Upper lobe of left lung (tissue), 6 donors: Measurements from ENCODE around the gene IFITM2. TPM values are rescaled to one million over a fixed set of nuclear protein-coding genes. Genes with fewer than 3 reads are reported as not detected.

Experiments used
- ATAC-seq, 2 donors: fragments of 200-7000 bp; cut with Tn5 transposase; one replicate each; pipeline ENCODE4 v1.9.1; 2022; ENCODE audit warnings: mild to moderate bottlenecking in 2 of 2, moderate library complexity in 2 of 2; ENCODE audit not compliant: low FRiP score in 2 of 2
- DNase-seq, 2 donors: peaks; one replicate each; pipeline ENCODE4 v3.0.0-alpha.2; 2019 to 2020
- H3K27ac ChIP-seq, 4 donors: fragments of 200-600 bp; sonication (generic); one replicate each; pipeline ENCODE4 v1.5.1; 2016 to 2019
- H3K27me3 ChIP-seq, 4 donors: fragments of 200-600 bp; sonication (generic); one replicate each; pipeline ENCODE4 v1.5.1; 2017 to 2019
- H3K36me3 ChIP-seq, 4 donors: fragments of 200-600 bp; sonication (generic); one replicate each; pipeline ENCODE4 v1.5.1; 2016 to 2019
- H3K4me1 ChIP-seq, 4 donors: fragments of 200-600 bp; sonication (generic); one replicate each; pipeline ENCODE4 v1.5.1; 2018 to 2019
- H3K4me3 ChIP-seq, 4 donors: fragments of 200-600 bp; sonication (generic); one replicate each; pipeline ENCODE4 v1.5.1; 2017 to 2019; ENCODE audit warnings: mild to moderate bottlenecking in 2 of 4, moderate library complexity in 1 of 4
- H3K9me3 ChIP-seq, 4 donors: fragments of 200-600 bp; sonication (generic); one replicate each; pipeline ENCODE4 v1.5.1; 2018 to 2019
- CTCF ChIP-seq, 6 experiments: fragments of 450-650 bp in 4 of 6; fragments of 200-600 bp in 2 of 6; sonication (generic) in 2 of 6; IDR thresholded peaks; one replicate each; pipeline ENCODE4 v1.5.1; 2016 to 2019; ENCODE audit warnings: antibody characterized with exemption in 6 of 6
- EP300 ChIP-seq, 4 donors: sonication (generic); formaldehyde crosslinking; IDR thresholded peaks; one replicate each; pipeline ENCODE4 v1.5.1; 2017; ENCODE audit warnings: antibody characterized with exemption in 4 of 4, control low read depth in 2 of 4
- POLR2A ChIP-seq, 4 donors: fragments of 450-650 bp; IDR thresholded peaks; one replicate each; pipeline ENCODE4 v1.5.1; 2016 to 2017; ENCODE audit warnings: antibody characterized with exemption in 4 of 4, mild to moderate bottlenecking in 2 of 4
- POLR2AphosphoS5 ChIP-seq, 2 donors: sonication (generic); formaldehyde crosslinking; IDR thresholded peaks; one replicate each; pipeline ENCODE4 v1.5.1; 2017; ENCODE audit warnings: antibody characterized with exemption in 2 of 2
- WGBS, 2 donors: methylation state at CpG; one replicate each; pipeline ENCODE4 v1.1.5; 2017 to 2018; 5-methylcytosine and 5-hydroxymethylcytosine counted together
- total RNA-seq, 6 donors: library from RNA; depleted of rRNA in 4 of 6; stranded (reverse); fragments of >200 nt in 4 of 6; gene quantifications; one replicate each; pipeline versions ENCODE4 v1.1.0 to v1.2.1, GENCODE V29; 2016 to 2021
- donor health status: DM: no; HTN: no; CAD: no; lungs with moderate emphysema.
- donor health status: DM: no; HTN: yes; CAD: no; lungs with severe emphysema.

IFITM2 gene
- total RNA-seq, 6 donors from 2014 or later: 113 to 704 (median 271) TPM

GRCh38 chr11:299951-300735 is 7.5 kb upstream of the IFITM2 start:
- Histone ChIP-seq H3K4me1 (peaks cover 2 to 32% (median 6%) of the 10 kb centered on the region in 4 donors), H3K36me3 (no peaks in the 10 kb centered on the region), H3K4me3 (no peak overlapping the region), H3K27me3 (peaks cover 0 to 16% (median 4%) of the 10 kb centered on the region in 4 donors), H3K27ac (no peak overlapping the region), H3K9me3 (no peaks in the 10 kb centered on the region)
- ATAC-seq: no peak
- TF ChIP-seq EP300 (IDR thresholded peaks at IDR 0.05): no peak
- TF ChIP-seq CTCF (IDR thresholded peaks at IDR 0.05): peak in 1 of 6 experiments; percentile 26
- no peak for TF ChIP-seq POLR2A (IDR thresholded peaks at IDR 0.05)
- no peak for TF ChIP-seq POLR2AphosphoS5 (IDR thresholded peaks at IDR 0.05)
- peak in 1 of 2 donors; percentile 44 for DNase-seq
- 11 to 30% methylated on average over 16 to 20 of the region's 20 CpGs for whole genome bisulfite sequencing, 2 donors

- Histone ChIP-seq H3K27ac (no peak overlapping the region), H3K9me3 (no peaks in the 10 kb centered on the region), H3K36me3 (no peaks in the 10 kb centered on the region), H3K27me3 (peaks cover 0 to 16% (median 4%) of the 10 kb centered on the region in 4 donors), H3K4me3 (no peak overlapping the region), H3K4me1 (peaks cover 14 to 40% (median 28%) of the 10 kb centered on the region in 4 donors)
- ATAC-seq (no peak), DNase-seq (no peak)
- 67 to 78% methylated on average over 12 of the region's 12 CpGs for WGBS, 2 donors
- TF ChIP-seq POLR2A (IDR thresholded peaks at IDR 0.05) (no peak), CTCF (IDR thresholded peaks at IDR 0.05) (no peak), POLR2AphosphoS5 (IDR thresholded peaks at IDR 0.05) (no peak), EP300 (IDR thresholded peaks at IDR 0.05) (no peak)
These were observed 4.3 kb upstream of the IFITM2 start for GRCh38 chr11:303363-303762.

- TF ChIP-seq POLR2AphosphoS5 (IDR thresholded peaks at IDR 0.05) (no peak), CTCF (IDR thresholded peaks at IDR 0.05) (no peak), EP300 (IDR thresholded peaks at IDR 0.05) (no peak), POLR2A (IDR thresholded peaks at IDR 0.05) (no peak)
- Histone ChIP-seq H3K4me3 (no peak overlapping the region), H3K9me3 (no peaks in the 10 kb centered on the region), H3K27me3 (peaks cover 0 to 11% (median 4%) of the 10 kb centered on the region in 4 donors), H3K36me3 (no peaks in the 10 kb centered on the region), H3K4me1 (peaks cover 16 to 44% (median 29%) of the 10 kb centered on the region in 4 donors), H3K27ac (no peak overlapping the region)
- WGBS, 2 donors: 82 to 83% methylated on average over 35 to 44 of the region's 52 CpGs
- ATAC-seq: no peak
- DNase-seq: peak in 1 of 2 donors; percentile 85
These were observed 3.5 kb upstream of the IFITM2 start for GRCh38 chr11:304061-304506.

GRCh38 chr11:304915-305843 is 2.4 kb upstream of the IFITM2 start:
- TF ChIP-seq POLR2AphosphoS5 (IDR thresholded peaks at IDR 0.05): peak in 1 of 2 donors; percentile 9
- TF ChIP-seq POLR2A (IDR thresholded peaks at IDR 0.05): no peak
- TF ChIP-seq EP300 (IDR thresholded peaks at IDR 0.05): no peak
- TF ChIP-seq CTCF (IDR thresholded peaks at IDR 0.05): peak; percentile 52 to 71 (median 65)
- H3K27me3 ChIP-seq: peaks cover 0 to 2% (median 0%) of the 10 kb centered on the region in 4 donors
- no peaks in the 10 kb centered on the region for H3K36me3 ChIP-seq
- 34 to 44% methylated on average over 19 of the region's 19 CpGs for WGBS, 2 donors
- H3K9me3 ChIP-seq: no peaks in the 10 kb centered on the region
- ATAC-seq: peak in 1 of 2 donors; percentile 59
- H3K4me1 ChIP-seq: peaks cover 25 to 46% (median 34%) of the 10 kb centered on the region in 4 donors
- no peak overlapping the region for H3K4me3 ChIP-seq
- H3K27ac ChIP-seq: peak overlapping the region in 2 of 4 donors; percentile 66 to 94
- DNase-seq: peak in 1 of 2 donors; percentile 71
